Stimulated activated naive CD8-positive, alpha-beta T cell treated with anti-CD3 and anti-CD28 coated beads, Interleukin-15, Interleukin-2, amounts not matched to agents 100 U/mL and 50 U/mL, for 24 hours (primary cell): ENCODE results near the gene RRAGB.
"Not testable (repeated sequence)": the region's sequence is repeated elsewhere in the genome, so short reads cannot be mapped to it uniquely, and the experiment has no call there.

Source experiments
- ATAC-seq: fragments of 150-1000 bp; cut with Tn5 transposase; one replicate; pipeline ENCODE4 v1.10.0; 2021
- DNase-seq: peaks from one replicate; pipeline ENCODE4 v3.0.0; 2021

The RRAGB gene

GRCh38 chrX:55774419-55774818 lies 56.9 kb downstream of the RRAGB start:
- DNase-seq, ATAC-seq: not testable (repeated sequence)

GRCh38 chrX:55777596-55777995 lies 60.0 kb downstream of the RRAGB start:
- DNase-seq, result no peak
- ATAC-seq, result no peak

- ATAC-seq (no peak), DNase-seq (no peak)
Measured at GRCh38 chrX:55778322-55778721, 60.8 kb downstream of the RRAGB start.

DNA sequence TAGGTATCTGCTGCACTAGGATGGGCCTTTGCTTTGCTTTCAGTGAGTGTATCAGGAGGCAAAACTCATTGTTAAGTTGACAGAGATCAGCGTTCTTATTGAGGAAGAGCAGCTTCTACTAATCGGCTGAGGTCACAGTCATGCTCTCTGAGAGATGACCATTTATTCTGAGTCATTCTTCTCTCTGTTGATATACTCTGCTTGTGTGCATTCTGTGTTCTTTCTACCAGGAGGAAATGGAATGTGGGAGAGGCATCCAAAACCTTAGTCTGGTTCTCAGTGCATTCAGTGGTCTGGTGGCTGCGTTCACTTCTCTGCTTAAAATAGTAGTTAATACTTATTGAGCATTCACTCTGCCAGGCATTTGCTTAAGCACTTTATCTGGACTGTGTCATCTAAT lies 66.2 kb downstream of the RRAGB start:
- no peak for DNase-seq

DNA sequence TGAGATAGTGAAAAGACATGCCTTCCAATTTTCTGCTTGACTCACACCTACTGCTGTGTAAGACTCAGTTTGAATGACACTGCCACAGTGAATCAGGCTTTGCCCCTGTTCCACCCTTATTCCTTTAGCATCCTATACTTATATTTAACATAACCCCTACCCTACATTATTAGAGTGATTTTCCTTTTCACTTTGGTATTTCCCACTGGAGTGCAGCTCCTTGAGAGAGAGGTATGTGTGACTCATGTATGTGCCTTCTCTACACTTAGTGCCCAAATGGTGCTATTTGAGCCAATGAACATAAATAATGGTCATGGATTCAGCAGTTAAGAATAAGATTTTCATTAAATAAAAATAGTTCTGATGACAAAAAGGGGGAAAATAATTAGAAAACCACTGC lies 69.5 kb downstream of the RRAGB start:
- no peak for DNase-seq
- ATAC-seq, result no peak

More for the DNA sequence above, 66.2 kb downstream of the RRAGB start:
- no peak for ATAC-seq

- DNase-seq (no peak), ATAC-seq (no peak)
Measured at GRCh38 chrX:55787727-55788126, 70.2 kb downstream of the RRAGB start.

GRCh38 chrX:55794405-55794804 lies 76.9 kb downstream of the RRAGB start:
- ATAC-seq (peak; percentile 36), DNase-seq (no peak)

DNA sequence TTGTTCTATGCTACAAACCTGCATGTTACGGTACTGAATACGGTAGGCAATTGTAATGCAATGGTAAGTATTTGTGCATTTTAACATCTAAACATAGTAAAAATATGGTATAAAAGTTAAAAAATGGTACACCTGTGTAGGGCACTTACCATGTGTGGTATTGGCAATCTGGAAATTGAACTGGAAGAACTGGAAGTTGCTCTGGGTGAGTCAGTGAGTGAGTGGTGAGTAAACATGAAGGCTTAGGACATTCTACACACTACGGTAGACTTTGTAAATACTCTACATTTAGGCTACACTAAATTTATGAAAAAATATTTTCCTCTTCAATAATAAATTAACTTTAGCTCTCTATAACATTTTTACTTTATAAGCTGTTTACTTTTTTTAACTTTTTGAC lies 78.9 kb downstream of the RRAGB start:
- no peak for ATAC-seq
- DNase-seq, result no peak

DNA sequence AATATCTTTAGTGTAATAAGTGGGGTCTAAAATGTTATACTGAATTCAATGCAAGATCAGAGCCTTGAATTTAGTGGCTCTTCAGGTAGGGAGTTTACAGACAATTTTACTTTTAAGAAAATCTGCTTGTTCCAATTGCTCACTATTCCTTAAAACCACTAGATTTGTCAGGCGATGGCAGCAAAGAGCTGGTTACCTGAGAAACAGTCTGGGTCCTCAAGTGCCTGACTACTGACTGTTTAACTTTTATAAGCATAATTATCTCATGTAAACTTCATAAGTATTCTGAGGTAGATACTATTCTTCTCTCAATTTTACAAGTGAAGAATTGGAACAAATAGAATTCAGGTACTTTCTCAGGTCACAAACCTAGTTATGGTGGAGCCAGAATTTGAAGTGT lies 84.3 kb downstream of the RRAGB start:
- ATAC-seq (no peak), DNase-seq (no peak)
